ENCODE measurements around the gene HLA-DPB1.

Gene HLA-DPB1

GRCh38 chr6:33030245-33030644 is 45.5 kb upstream of the HLA-DPB1 start:
- no peaks in the 10 kb centered on the region for H3K36me3 ChIP-seq (replicated peaks; ENCODE audit: insufficient read depth, low read length)
- peaks cover 21% of the 10 kb centered on the region for H3K4me1 ChIP-seq (ENCODE audit: low read length)
- no peak overlapping the region for H3K9ac ChIP-seq (ENCODE audit: low read length)
- no peaks in the 10 kb centered on the region for H3K27me3 ChIP-seq (replicated peaks; ENCODE audit: insufficient read depth, low read length)
- no peak for TF ChIP-seq CTCF (IDR thresholded peaks at IDR 0.05; ENCODE audit: low read length)
- TF ChIP-seq EZH2phosphoT487 (IDR thresholded peaks at IDR 0.05; ENCODE audit: low read length): no peak
- TF ChIP-seq EZH2 (optimal IDR thresholded peaks at IDR 0.05; ENCODE audit: low read depth, low read length): no peak
- no peak overlapping the region for H3K27ac ChIP-seq (ENCODE audit: low read length)
- no peak overlapping the region for H3K4me2 ChIP-seq (ENCODE audit: low read depth, low read length)
- no peak overlapping the region for H3K4me3 ChIP-seq (ENCODE audit: low read length)
- H4K20me1 ChIP-seq (ENCODE audit: insufficient read depth, low read length): no peaks in the 10 kb centered on the region
- H3K79me2 ChIP-seq (ENCODE audit: low read length): no peaks in the 10 kb centered on the region
- no peak for DNase-seq
- H3K9me2 ChIP-seq (replicated peaks; ENCODE audit: insufficient read depth, low read length): no peaks in the 10 kb centered on the region
- no peaks in the 10 kb centered on the region for H3K9me3 ChIP-seq (replicated peaks; ENCODE audit: insufficient read depth, low read length)
- H2AFZ ChIP-seq (ENCODE audit: low read length): no peak overlapping the region
- peaks cover 12% of the 10 kb centered on the region for H3F3A ChIP-seq (ENCODE audit: insufficient read depth, low read length)

GRCh38 chr6:33034554-33034953 is 41.2 kb upstream of the HLA-DPB1 start:
- TF ChIP-seq EZH2 (optimal IDR thresholded peaks at IDR 0.05; ENCODE audit: low read depth, low read length) (no peak), EZH2phosphoT487 (IDR thresholded peaks at IDR 0.05; ENCODE audit: low read length) (no peak), CTCF (IDR thresholded peaks at IDR 0.05; ENCODE audit: low read length) (no peak)
- no peak overlapping the region for H3K9ac ChIP-seq (ENCODE audit: low read length)
- H4K20me1 ChIP-seq (ENCODE audit: insufficient read depth, low read length): no peaks in the 10 kb centered on the region
- no peak overlapping the region for H2AFZ ChIP-seq (ENCODE audit: low read length)
- H3K4me2 ChIP-seq (ENCODE audit: low read depth, low read length): no peak overlapping the region
- no peak overlapping the region for H3K4me3 ChIP-seq (ENCODE audit: low read length)
- H3K27ac ChIP-seq (ENCODE audit: low read length): no peak overlapping the region
- DNase-seq: no peak
- H3K9me2 ChIP-seq (replicated peaks; ENCODE audit: insufficient read depth, low read length): no peaks in the 10 kb centered on the region
- H3K79me2 ChIP-seq (ENCODE audit: low read length): no peaks in the 10 kb centered on the region
- H3F3A ChIP-seq (ENCODE audit: insufficient read depth, low read length): no peaks in the 10 kb centered on the region
- H3K9me3 ChIP-seq (replicated peaks; ENCODE audit: insufficient read depth, low read length): no peaks in the 10 kb centered on the region
- H3K27me3 ChIP-seq (replicated peaks; ENCODE audit: insufficient read depth, low read length): no peaks in the 10 kb centered on the region
- H3K4me1 ChIP-seq (ENCODE audit: low read length): 0 out of 2 replicates have a peak, but pooled peaks cover 2% of the 10 kb centered on the region
- H3K36me3 ChIP-seq (replicated peaks; ENCODE audit: insufficient read depth, low read length): no peaks in the 10 kb centered on the region

GRCh38 chr6:33036535-33036934 is 39.3 kb upstream of the HLA-DPB1 start:
- Histone ChIP-seq H3F3A (ENCODE audit: insufficient read depth, low read length) (no peaks in the 10 kb centered on the region), H3K27ac (ENCODE audit: low read length) (no peak overlapping the region), H3K9ac (ENCODE audit: low read length) (no peak overlapping the region), H3K36me3 (replicated peaks; ENCODE audit: insufficient read depth, low read length) (no peaks in the 10 kb centered on the region), H3K4me1 (ENCODE audit: low read length) (peaks cover 4% of the 10 kb centered on the region; the same call in 1 of the 2 replicates), H2AFZ (ENCODE audit: low read length) (no peak overlapping the region), H3K79me2 (ENCODE audit: low read length) (no peaks in the 10 kb centered on the region), H3K9me3 (replicated peaks; ENCODE audit: insufficient read depth, low read length) (no peaks in the 10 kb centered on the region), H3K27me3 (replicated peaks; ENCODE audit: insufficient read depth, low read length) (no peaks in the 10 kb centered on the region), H3K4me3 (ENCODE audit: low read length) (no peak overlapping the region), H3K4me2 (ENCODE audit: low read depth, low read length) (no peak overlapping the region), H4K20me1 (ENCODE audit: insufficient read depth, low read length) (no peaks in the 10 kb centered on the region), H3K9me2 (replicated peaks; ENCODE audit: insufficient read depth, low read length) (no peaks in the 10 kb centered on the region)
- no peak for TF ChIP-seq EZH2phosphoT487 (IDR thresholded peaks at IDR 0.05; ENCODE audit: low read length)
- TF ChIP-seq CTCF (IDR thresholded peaks at IDR 0.05; ENCODE audit: low read length): no peak
- TF ChIP-seq EZH2 (optimal IDR thresholded peaks at IDR 0.05; ENCODE audit: low read depth, low read length): no peak
- no peak for DNase-seq
